Measurements from ENCODE around the gene FAM229A. TPM values are rescaled to one million over a fixed set of nuclear protein-coding genes. Genes with fewer than 3 reads are reported as not detected.

Gene FAM229A
- total and polyA plus RNA-seq, 2 experiments from 2014 or later, result 3.6 to 4.2 TPM

DNA sequence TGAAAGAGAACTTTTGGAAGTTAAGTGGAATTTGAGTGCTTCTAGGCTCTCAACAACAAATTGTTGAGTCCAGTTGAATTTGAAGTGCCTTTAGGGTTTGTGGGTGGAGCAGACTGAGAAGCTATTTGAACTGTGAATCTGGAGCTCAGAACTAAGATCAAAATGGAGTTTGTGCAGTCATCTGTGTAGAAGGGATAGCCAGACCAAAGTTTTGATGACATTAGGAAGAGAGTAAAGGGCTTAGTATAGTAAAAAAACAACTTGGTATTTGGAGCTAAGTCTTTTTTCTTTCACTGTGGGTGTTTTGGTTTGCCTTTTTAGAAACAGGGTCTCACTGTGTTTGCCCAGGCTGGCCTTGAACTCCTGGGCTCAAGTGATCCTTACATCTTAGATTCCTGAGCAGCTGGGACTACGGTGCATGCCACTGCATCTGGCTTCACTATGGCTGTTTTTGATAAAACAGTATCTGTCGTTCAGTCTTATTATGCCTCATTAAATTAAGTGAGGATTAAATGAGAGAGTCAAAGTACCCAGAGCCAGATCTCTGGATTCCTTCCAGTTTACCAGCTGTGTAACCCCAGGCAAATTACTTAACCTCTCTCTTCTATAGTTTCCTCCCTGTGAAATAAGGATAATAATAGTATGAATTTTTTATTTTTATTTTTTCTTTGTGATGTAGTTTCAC, 50.4 kb downstream of the FAM229A start (continued):
- TF ChIP-seq, protein P1, sequence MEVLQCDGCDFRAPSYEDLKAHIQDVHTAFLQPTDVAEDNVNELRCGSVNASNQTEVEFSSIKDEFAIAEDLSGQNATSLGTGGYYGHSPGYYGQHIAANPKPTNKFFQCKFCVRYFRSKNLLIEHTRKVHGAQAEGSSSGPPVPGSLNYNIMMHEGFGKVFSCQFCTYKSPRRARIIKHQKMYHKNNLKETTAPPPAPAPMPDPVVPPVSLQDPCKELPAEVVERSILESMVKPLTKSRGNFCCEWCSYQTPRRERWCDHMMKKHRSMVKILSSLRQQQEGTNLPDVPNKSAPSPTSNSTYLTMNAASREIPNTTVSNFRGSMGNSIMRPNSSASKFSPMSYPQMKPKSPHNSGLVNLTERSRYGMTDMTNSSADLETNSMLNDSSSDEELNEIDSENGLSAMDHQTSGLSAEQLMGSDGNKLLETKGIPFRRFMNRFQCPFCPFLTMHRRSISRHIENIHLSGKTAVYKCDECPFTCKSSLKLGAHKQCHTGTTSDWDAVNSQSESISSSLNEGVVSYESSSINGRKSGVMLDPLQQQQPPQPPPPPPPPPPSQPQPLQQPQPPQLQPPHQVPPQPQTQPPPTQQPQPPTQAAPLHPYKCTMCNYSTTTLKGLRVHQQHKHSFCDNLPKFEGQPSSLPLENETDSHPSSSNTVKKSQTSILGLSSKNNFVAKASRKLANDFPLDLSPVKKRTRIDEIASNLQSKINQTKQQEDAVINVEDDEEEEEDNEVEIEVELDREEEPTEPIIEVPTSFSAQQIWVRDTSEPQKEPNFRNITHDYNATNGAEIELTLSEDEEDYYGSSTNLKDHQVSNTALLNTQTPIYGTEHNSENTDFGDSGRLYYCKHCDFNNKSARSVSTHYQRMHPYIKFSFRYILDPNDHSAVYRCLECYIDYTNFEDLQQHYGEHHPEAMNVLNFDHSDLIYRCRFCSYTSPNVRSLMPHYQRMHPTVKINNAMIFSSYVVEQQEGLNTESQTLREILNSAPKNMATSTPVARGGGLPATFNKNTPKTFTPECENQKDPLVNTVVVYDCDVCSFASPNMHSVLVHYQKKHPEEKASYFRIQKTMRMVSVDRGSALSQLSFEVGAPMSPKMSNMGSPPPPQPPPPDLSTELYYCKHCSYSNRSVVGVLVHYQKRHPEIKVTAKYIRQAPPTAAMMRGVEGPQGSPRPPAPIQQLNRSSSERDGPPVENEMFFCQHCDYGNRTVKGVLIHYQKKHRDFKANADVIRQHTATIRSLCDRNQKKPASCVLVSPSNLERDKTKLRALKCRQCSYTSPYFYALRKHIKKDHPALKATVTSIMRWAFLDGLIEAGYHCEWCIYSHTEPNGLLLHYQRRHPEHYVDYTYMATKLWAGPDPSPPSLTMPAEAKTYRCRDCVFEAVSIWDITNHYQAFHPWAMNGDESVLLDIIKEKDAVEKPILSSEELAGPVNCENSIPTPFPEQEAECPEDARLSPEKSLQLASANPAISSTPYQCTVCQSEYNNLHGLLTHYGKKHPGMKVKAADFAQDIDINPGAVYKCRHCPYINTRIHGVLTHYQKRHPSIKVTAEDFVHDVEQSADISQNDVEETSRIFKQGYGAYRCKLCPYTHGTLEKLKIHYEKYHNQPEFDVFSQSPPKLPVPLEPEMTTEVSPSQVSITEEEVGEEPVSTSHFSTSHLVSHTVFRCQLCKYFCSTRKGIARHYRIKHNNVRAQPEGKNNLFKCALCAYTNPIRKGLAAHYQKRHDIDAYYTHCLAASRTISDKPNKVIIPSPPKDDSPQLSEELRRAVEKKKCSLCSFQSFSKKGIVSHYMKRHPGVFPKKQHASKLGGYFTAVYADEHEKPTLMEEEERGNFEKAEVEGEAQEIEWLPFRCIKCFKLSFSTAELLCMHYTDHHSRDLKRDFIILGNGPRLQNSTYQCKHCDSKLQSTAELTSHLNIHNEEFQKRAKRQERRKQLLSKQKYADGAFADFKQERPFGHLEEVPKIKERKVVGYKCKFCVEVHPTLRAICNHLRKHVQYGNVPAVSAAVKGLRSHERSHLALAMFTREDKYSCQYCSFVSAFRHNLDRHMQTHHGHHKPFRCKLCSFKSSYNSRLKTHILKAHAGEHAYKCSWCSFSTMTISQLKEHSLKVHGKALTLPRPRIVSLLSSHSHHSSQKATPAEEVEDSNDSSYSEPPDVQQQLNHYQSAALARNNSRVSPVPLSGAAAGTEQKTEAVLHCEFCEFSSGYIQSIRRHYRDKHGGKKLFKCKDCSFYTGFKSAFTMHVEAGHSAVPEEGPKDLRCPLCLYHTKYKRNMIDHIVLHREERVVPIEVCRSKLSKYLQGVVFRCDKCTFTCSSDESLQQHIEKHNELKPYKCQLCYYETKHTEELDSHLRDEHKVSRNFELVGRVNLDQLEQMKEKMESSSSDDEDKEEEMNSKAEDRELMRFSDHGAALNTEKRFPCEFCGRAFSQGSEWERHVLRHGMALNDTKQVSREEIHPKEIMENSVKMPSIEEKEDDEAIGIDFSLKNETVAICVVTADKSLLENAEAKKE (CRISPR knock-in tag; IDR thresholded peaks at IDR 0.05), result no peak
- TF ChIP-seq EZH2 (IDR thresholded peaks at IDR 0.05; ENCODE audit: low read depth, unreplicated experiment), result no peak

Other genes starting within 250 kb of the FAM229A start
- gene TXLNA, start 182.8 kb downstream of the FAM229A start, total RNA-seq (2014; rRNA removed; shearing (Covaris generic)), result 45.2 and 52.1 TPM in 2 replicates
- 13.2 and 15.2 TPM in 2 replicates for gene TXLNA, start 182.8 kb downstream of the FAM229A start, polyA plus RNA-seq (2016; fragmentation: Nextera tagmentation; extraction: Ambion mirVana)
- 8.6 and 8.7 TPM in 2 replicates for gene CCDC28B, start 161.9 kb downstream of the FAM229A start, total RNA-seq (2014; rRNA removed; shearing (Covaris generic))
- gene CCDC28B, start 161.9 kb downstream of the FAM229A start, polyA plus RNA-seq (2016; fragmentation: Nextera tagmentation; extraction: Ambion mirVana), result 35.2 and 39.7 TPM in 2 replicates
- 3.5 and 3.8 TPM in 2 replicates for gene IQCC, start 156.8 kb downstream of the FAM229A start, total RNA-seq (2014; rRNA removed; shearing (Covaris generic))
- 1.7 and 2.5 TPM in 2 replicates for gene IQCC, start 156.8 kb downstream of the FAM229A start, polyA plus RNA-seq (2016; fragmentation: Nextera tagmentation; extraction: Ambion mirVana)
- gene DCDC2B, start 153.4 kb downstream of the FAM229A start, total RNA-seq (2014; rRNA removed; shearing (Covaris generic)), result not detected in 2 replicates
- gene DCDC2B, start 153.4 kb downstream of the FAM229A start, polyA plus RNA-seq (2016; fragmentation: Nextera tagmentation; extraction: Ambion mirVana), result 0.21 and 0.42 TPM in 2 replicates
- 4.7 and 7.7 TPM in 2 replicates for gene TMEM234, start 140.1 kb downstream of the FAM229A start, total RNA-seq (2014; rRNA removed; shearing (Covaris generic))
- gene TMEM234, start 140.1 kb downstream of the FAM229A start, polyA plus RNA-seq (2016; fragmentation: Nextera tagmentation; extraction: Ambion mirVana), result 8.1 and 8.2 TPM in 2 replicates
- 249 and 274 TPM in 2 replicates for gene EIF3I, start 140.1 kb downstream of the FAM229A start, total RNA-seq (2014; rRNA removed; shearing (Covaris generic))
- 224 and 228 TPM in 2 replicates for gene EIF3I, start 140.1 kb downstream of the FAM229A start, polyA plus RNA-seq (2016; fragmentation: Nextera tagmentation; extraction: Ambion mirVana)
- 0.31 TPM in 1 of 2 replicates, not detected in the other for gene FAM167B, start 115.3 kb downstream of the FAM229A start, total RNA-seq (2014; rRNA removed; shearing (Covaris generic))
- gene FAM167B, start 115.3 kb downstream of the FAM229A start, polyA plus RNA-seq (2016; fragmentation: Nextera tagmentation; extraction: Ambion mirVana), result 2.2 TPM in 2 replicates
- gene LCK, start 111.2 kb downstream of the FAM229A start, total RNA-seq (2014; rRNA removed; shearing (Covaris generic)), result 69.4 and 86.6 TPM in 2 replicates
- gene LCK, start 111.2 kb downstream of the FAM229A start, polyA plus RNA-seq (2016; fragmentation: Nextera tagmentation; extraction: Ambion mirVana), result 33.2 and 37.5 TPM in 2 replicates
- gene HDAC1, start 70.4 kb downstream of the FAM229A start, total RNA-seq (2014; rRNA removed; shearing (Covaris generic)), result 104 and 116 TPM in 2 replicates
- 82.6 and 84.7 TPM in 2 replicates for gene HDAC1, start 70.4 kb downstream of the FAM229A start, polyA plus RNA-seq (2016; fragmentation: Nextera tagmentation; extraction: Ambion mirVana)
- 266 and 329 TPM in 2 replicates for gene MARCKSL1, start 26.3 kb downstream of the FAM229A start, total RNA-seq (2014; rRNA removed; shearing (Covaris generic))
- gene MARCKSL1, start 26.3 kb downstream of the FAM229A start, polyA plus RNA-seq (2016; fragmentation: Nextera tagmentation; extraction: Ambion mirVana), result 553 and 576 TPM in 2 replicates
- not detected in 2 replicates for gene TSSK3, start 54 bp upstream of the FAM229A start, total RNA-seq (2014; rRNA removed; shearing (Covaris generic))
- 0.54 TPM in 1 of 2 replicates, not detected in the other for gene TSSK3, start 54 bp upstream of the FAM229A start, polyA plus RNA-seq (2016; fragmentation: Nextera tagmentation; extraction: Ambion mirVana)
- 50.7 and 55.8 TPM in 2 replicates for gene BSDC1, start 32.0 kb upstream of the FAM229A start, total RNA-seq (2014; rRNA removed; shearing (Covaris generic))
- 22.7 and 24.9 TPM in 2 replicates for gene BSDC1, start 32.0 kb upstream of the FAM229A start, polyA plus RNA-seq (2016; fragmentation: Nextera tagmentation; extraction: Ambion mirVana)
- gene ZBTB8B, start 102.6 kb upstream of the FAM229A start, total RNA-seq (2014; rRNA removed; shearing (Covaris generic)), result 3.8 and 4.2 TPM in 2 replicates
- 0.95 and 1.1 TPM in 2 replicates for gene ZBTB8B, start 102.6 kb upstream of the FAM229A start, polyA plus RNA-seq (2016; fragmentation: Nextera tagmentation; extraction: Ambion mirVana)
- 6.1 and 8.7 TPM in 2 replicates for gene ZBTB8A, start 176.9 kb upstream of the FAM229A start, total RNA-seq (2014; rRNA removed; shearing (Covaris generic))
- 8.4 and 8.7 TPM in 2 replicates for gene ZBTB8A, start 176.9 kb upstream of the FAM229A start, polyA plus RNA-seq (2016; fragmentation: Nextera tagmentation; extraction: Ambion mirVana)

Data from GM23338 (cell line).